ENCODE data around the gene PSMB2. TPM values are rescaled to one million over a fixed set of nuclear protein-coding genes. Genes with fewer than 3 reads are reported as not detected.

The PSMB2 gene
- total and polyA plus RNA-seq, 9 donors = 19.8 to 63.9 (median 60.2) TPM

DNA sequence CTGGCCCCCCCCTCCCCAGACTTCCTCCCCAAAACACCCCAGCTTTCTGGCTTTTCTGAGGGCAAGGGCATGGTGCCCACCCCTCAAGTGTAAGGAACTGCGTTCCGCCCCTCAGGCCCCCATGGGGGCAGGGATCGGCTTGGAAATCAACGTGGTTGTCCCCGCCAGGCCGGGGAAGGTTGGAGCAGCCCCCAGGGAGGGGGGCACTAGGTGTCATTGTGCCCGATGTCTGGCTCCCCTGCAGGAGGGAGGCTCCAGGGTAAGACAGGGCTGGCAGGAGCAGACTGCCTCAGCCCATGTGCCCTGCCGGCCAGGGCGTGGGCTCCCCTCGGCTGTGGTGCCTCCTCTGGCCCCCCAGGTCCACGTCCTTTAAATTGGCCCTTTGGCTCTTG is 75.6 kb downstream of the PSMB2 start:
- Histone ChIP-seq H3K27me3 (ENCODE audit: control insufficient read depth, insufficient read depth, low read length) (peaks cover 6% of the 10 kb centered on the region), H3K27ac (ENCODE audit: low read length) (no peak overlapping the region), H3K9me3 (replicated peaks; ENCODE audit: control insufficient read depth, low read depth, low read length) (no peaks in the 10 kb centered on the region), H3K4me3 (ENCODE audit: low read length) (no peak overlapping the region), H3K4me1 (ENCODE audit: control insufficient read depth, insufficient read depth, low read length) (peaks cover 27% of the 10 kb centered on the region), H3K36me3 (ENCODE audit: control insufficient read depth, insufficient read depth, low read length) (peaks cover 34% of the 10 kb centered on the region)
- 83% methylated on average over 10 of the region's 11 CpGs for WGBS (ENCODE audit: insufficient coverage)
- no peak for DNase-seq

GRCh38 chr1:35564884-35565741 is 76.2 kb downstream of the PSMB2 start:
- 86% methylated on average over 24 of the region's 28 CpGs for WGBS (ENCODE audit: insufficient coverage)
- H3K9me3 ChIP-seq (replicated peaks; ENCODE audit: control insufficient read depth, low read depth, low read length) = no peaks in the 10 kb centered on the region
- peaks cover 1% of the 10 kb centered on the region for H3K27me3 ChIP-seq (ENCODE audit: control insufficient read depth, insufficient read depth, low read length)
- peaks cover 33% of the 10 kb centered on the region for H3K4me1 ChIP-seq (ENCODE audit: control insufficient read depth, insufficient read depth, low read length)
- H3K4me3 ChIP-seq (ENCODE audit: low read length) = no peak overlapping the region
- no peak for DNase-seq
- H3K36me3 ChIP-seq (ENCODE audit: control insufficient read depth, insufficient read depth, low read length) = peaks cover 37% of the 10 kb centered on the region
- no peak overlapping the region for H3K27ac ChIP-seq (ENCODE audit: low read length)

GRCh38 chr1:35564037-35564883 is 77.1 kb downstream of the PSMB2 start:
- H3K27ac ChIP-seq (ENCODE audit: low read length) = no peak overlapping the region
- peaks cover 38% of the 10 kb centered on the region for H3K4me1 ChIP-seq (ENCODE audit: control insufficient read depth, insufficient read depth, low read length)
- H3K27me3 ChIP-seq (ENCODE audit: control insufficient read depth, insufficient read depth, low read length) = no peaks in the 10 kb centered on the region
- WGBS (ENCODE audit: insufficient coverage) = 93% methylated on average over 6 of the region's 9 CpGs
- peaks cover 37% of the 10 kb centered on the region for H3K36me3 ChIP-seq (ENCODE audit: control insufficient read depth, insufficient read depth, low read length)
- no peak overlapping the region for H3K4me3 ChIP-seq (ENCODE audit: low read length)
- H3K9me3 ChIP-seq (replicated peaks; ENCODE audit: control insufficient read depth, low read depth, low read length) = no peaks in the 10 kb centered on the region
- DNase-seq = peak; percentile 81

DNA sequence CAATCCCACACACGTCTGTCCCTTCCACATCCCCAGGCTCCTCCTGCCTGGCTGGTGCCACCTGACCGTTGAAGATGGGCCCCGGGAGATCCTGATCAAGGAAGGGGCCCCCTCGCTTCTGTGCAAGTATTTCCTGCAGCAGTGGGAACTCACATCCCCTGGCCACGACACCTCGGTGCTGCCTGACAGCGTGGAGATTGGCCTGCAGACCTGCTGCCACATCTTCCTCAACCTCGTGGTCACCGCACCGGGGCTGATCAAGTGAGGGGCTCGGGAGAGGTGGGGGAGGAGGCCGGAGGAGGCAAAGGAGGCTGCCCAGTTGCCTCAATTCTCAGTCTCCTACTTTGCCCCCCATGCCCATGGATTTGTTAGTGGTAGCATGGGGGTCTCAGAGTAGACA is 78.2 kb downstream of the PSMB2 start:
- H3K36me3 ChIP-seq (ENCODE audit: control insufficient read depth, insufficient read depth, low read length) = peaks cover 37% of the 10 kb centered on the region
- 39% methylated on average over 5 of the region's 12 CpGs for WGBS (ENCODE audit: insufficient coverage)
- no peak for DNase-seq
- H3K27ac ChIP-seq (ENCODE audit: low read length) = no peak overlapping the region
- H3K4me3 ChIP-seq (ENCODE audit: low read length) = no peak overlapping the region
- no peaks in the 10 kb centered on the region for H3K27me3 ChIP-seq (ENCODE audit: control insufficient read depth, insufficient read depth, low read length)
- H3K4me1 ChIP-seq (ENCODE audit: control insufficient read depth, insufficient read depth, low read length) = peaks cover 48% of the 10 kb centered on the region
- H3K9me3 ChIP-seq (replicated peaks; ENCODE audit: control insufficient read depth, low read depth, low read length) = no peaks in the 10 kb centered on the region

DNA sequence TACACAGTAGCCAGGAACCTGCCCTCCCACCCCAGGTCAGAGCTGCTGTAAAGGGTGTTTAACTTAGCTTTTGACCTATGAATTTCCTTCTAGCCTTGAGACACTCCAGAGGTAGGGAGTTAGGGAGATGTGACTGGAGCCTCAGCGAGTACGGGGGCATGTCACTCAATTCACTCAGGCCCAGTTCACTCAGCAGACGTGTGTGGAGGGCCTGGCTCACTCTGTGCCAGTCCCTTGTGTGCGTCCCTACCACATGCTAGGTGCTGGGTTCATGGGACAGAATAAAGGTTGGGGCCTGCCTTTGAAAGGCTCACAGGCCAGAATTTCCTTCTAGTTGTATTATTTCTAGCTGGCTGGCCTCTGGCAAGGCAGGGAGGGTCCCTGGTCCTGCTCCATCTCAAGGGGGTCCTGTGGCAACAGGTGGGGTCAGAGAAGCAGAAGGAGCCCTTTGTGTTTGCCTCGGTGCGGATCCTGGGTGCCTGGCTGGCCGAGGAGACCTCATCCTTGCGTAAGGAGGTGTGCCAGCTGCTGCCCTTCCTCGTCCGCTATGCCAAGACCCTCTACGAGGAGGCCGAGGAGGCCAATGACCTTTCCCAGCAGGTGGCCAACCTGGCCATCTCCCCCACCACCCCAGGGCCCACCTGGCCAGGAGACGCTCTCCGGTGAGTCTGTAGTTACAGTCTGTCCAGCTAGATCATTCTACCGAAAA is 79.2 kb downstream of the PSMB2 start:
- H3K4me1 ChIP-seq (ENCODE audit: control insufficient read depth, insufficient read depth, low read length) = peaks cover 45% of the 10 kb centered on the region
- H3K4me3 ChIP-seq (ENCODE audit: low read length) = no peak overlapping the region
- WGBS (ENCODE audit: insufficient coverage) = 82% methylated on average over 13 of the region's 15 CpGs

GRCh38 chr1:35561297-35561971 is 79.9 kb downstream of the PSMB2 start:
- H3K4me3 ChIP-seq (ENCODE audit: low read length) = no peak overlapping the region
- no peaks in the 10 kb centered on the region for H3K9me3 ChIP-seq (replicated peaks; ENCODE audit: control insufficient read depth, low read depth, low read length)
- peaks cover 34% of the 10 kb centered on the region for H3K36me3 ChIP-seq (ENCODE audit: control insufficient read depth, insufficient read depth, low read length)
- H3K27me3 ChIP-seq (ENCODE audit: control insufficient read depth, insufficient read depth, low read length) = no peaks in the 10 kb centered on the region
- H3K27ac ChIP-seq (ENCODE audit: low read length) = no peak overlapping the region
- no peak for DNase-seq
- H3K4me1 ChIP-seq (ENCODE audit: control insufficient read depth, insufficient read depth, low read length) = peaks cover 43% of the 10 kb centered on the region
- WGBS (ENCODE audit: insufficient coverage) = 63% methylated on average over 10 of the region's 11 CpGs

More for the DNA sequence above, 79.2 kb downstream of the PSMB2 start:
- no peak for DNase-seq
- no peak overlapping the region for H3K27ac ChIP-seq (ENCODE audit: low read length)
- peaks cover 35% of the 10 kb centered on the region for H3K36me3 ChIP-seq (ENCODE audit: control insufficient read depth, insufficient read depth, low read length)
- no peaks in the 10 kb centered on the region for H3K27me3 ChIP-seq (ENCODE audit: control insufficient read depth, insufficient read depth, low read length)
- no peaks in the 10 kb centered on the region for H3K9me3 ChIP-seq (replicated peaks; ENCODE audit: control insufficient read depth, low read depth, low read length)

- Histone ChIP-seq H3K4me3 (ENCODE audit: low read length) (no peak overlapping the region), H3K27me3 (ENCODE audit: control insufficient read depth, insufficient read depth, low read length) (no peaks in the 10 kb centered on the region), H3K36me3 (ENCODE audit: control insufficient read depth, insufficient read depth, low read length) (peaks cover 34% of the 10 kb centered on the region), H3K9me3 (replicated peaks; ENCODE audit: control insufficient read depth, low read depth, low read length) (no peaks in the 10 kb centered on the region), H3K4me1 (ENCODE audit: control insufficient read depth, insufficient read depth, low read length) (peaks cover 43% of the 10 kb centered on the region), H3K27ac (ENCODE audit: low read length) (no peak overlapping the region)
- 68% methylated on average over 44 of the region's 44 CpGs for WGBS (ENCODE audit: insufficient coverage)
- peak; percentile 56 for DNase-seq
Observed at GRCh38 chr1:35560256-35561225, 80.8 kb downstream of the PSMB2 start.

DNA sequence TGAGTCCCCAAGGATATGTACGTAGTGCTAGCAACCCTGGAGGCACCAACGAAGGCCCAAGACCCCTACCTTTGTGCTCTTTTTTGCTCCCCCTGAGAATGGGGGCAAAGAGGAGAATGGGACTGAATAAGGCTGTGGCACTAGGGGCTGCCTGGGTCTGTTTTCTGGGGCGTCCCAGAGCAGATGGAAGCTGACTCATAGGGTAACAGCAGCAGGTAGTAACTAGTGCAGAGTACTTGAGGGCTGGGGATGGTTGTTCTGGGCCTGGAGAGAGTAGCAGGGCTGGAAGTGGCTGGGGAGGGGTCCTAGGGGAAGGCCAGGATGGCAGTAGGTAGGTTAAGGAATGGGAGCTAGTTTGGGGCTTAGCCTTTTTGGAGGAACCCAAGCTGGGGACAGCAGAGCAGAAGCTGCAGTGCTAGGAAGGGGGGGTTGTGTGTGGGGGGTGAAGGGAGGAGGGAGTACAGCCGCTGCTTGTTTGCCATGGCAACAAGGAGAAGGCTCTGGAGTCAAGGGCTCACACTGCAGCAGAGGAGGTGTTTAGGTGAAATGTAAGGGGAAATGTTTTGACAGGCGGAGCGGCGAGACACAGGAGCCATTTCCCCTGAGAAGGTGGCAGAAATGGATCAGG is 81.9 kb downstream of the PSMB2 start:
- no peak for DNase-seq
- no peaks in the 10 kb centered on the region for H3K27me3 ChIP-seq (ENCODE audit: control insufficient read depth, insufficient read depth, low read length)
- 37% methylated on average over 7 of the region's 7 CpGs for WGBS (ENCODE audit: insufficient coverage)
- H3K4me1 ChIP-seq (ENCODE audit: control insufficient read depth, insufficient read depth, low read length) = peaks cover 45% of the 10 kb centered on the region
- H3K27ac ChIP-seq (ENCODE audit: low read length) = no peak overlapping the region
- H3K9me3 ChIP-seq (replicated peaks; ENCODE audit: control insufficient read depth, low read depth, low read length) = no peaks in the 10 kb centered on the region
- H3K4me3 ChIP-seq (ENCODE audit: low read length) = no peak overlapping the region
- peaks cover 25% of the 10 kb centered on the region for H3K36me3 ChIP-seq (ENCODE audit: control insufficient read depth, insufficient read depth, low read length)
